OCI-LY7 (cell line): ENCODE results near the gene HNF1A.

Source experiments
- CTCF ChIP-seq: fragments of 200-600 bp; sonication (generic); conservative IDR thresholded peaks from 2 replicates; pipeline ENCODE4 v1.5.1; 2014; ENCODE audit warnings: mild to moderate bottlenecking, antibody characterized with exemption, low read length, moderate library complexity, mixed read lengths
- EZH2phosphoT487 ChIP-seq: fragments of 200-600 bp; sonication (generic); IDR thresholded peaks from 2 replicates; pipeline ENCODE4 v1.6.1; 2018; ENCODE audit warnings: low read depth, borderline replicate concordance, mild to moderate bottlenecking, mixed run types, antibody characterized with exemption, low read length, moderate library complexity, mixed read lengths

- TF ChIP-seq CTCF, result no peak
- no peak for TF ChIP-seq EZH2phosphoT487
Observed at GRCh38 chr12:120928864-120929652, 49.3 kb upstream of the HNF1A start.
